Superior temporal gyrus (tissue), 1 donor: Measurements from ENCODE around the gene CATSPER1.

Experiments
- DNase-seq: peaks from one replicate; pipeline ENCODE4 v3.0.0-alpha.2; 2016; ENCODE audit errors: extremely low spot score

The CATSPER1 gene

GRCh38 chr11:66026017-66026529, at the start of gene CATSPER1:
Gene CATSPER1 (minus strand): TSS chr11:66026479. CDS start chr11:66026379, 100 bp downstream.
- DNase-seq, result no peak

DNA sequence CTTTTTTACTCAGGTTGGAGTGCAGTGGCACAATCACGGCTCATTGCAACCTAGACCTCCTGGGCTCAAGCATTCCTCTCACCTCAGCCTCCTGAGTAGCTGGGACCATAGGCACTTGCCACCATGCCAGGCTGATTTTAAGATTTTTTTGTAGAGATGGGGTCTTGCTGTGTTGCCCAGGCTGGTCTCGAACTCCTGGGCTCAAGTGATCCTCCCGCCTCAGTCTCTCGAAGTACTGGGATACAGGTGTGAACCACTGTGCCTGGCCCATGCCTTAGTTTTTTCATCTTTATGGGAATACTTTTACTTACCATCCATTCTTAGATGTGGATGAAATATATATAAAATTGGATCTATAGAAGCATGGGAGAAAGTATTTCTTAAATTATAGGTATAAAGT, 49.0 kb upstream of the CATSPER1 start:
- DNase-seq, result no peak

DNA sequence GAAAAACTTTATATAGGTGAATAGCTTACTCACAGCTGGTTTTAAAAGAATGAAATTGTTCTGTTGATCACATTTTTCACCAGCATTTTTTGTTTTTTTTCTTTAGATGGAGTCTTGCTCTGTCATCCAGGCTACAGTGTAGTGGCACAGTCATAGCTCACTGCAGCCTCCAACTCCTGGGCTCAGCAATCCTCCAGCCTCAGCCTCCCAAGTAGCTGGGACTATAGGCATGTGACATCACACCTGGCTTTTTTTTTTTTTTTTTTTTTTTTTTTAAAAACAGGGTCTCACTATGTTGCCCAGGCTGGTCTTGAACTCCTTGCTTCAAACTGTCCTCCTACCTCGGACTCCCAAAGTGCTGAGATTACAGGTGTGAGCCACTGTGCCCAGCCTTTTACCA, 47.4 kb upstream of the CATSPER1 start:
- no peak for DNase-seq

DNA sequence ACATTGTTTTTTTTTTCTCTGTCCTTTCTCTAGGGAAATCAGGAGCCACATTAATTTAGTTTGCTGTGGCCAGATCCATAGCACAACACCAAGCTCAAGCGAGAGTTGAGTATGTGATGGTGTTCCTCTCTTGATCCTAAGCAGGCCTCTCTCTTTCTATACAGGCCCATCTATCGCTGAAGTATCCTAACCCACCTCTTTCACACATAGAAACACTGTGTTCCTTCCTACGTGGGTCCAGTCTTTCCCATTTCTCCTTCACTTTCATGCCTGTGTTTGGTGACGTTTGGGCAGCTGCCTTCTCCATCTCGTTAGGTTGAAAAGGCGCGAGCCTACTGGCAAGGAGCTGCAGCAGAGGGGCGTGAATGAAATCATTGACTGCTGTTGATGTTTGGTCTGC, 46.2 kb upstream of the CATSPER1 start:
- no peak for DNase-seq

DNA sequence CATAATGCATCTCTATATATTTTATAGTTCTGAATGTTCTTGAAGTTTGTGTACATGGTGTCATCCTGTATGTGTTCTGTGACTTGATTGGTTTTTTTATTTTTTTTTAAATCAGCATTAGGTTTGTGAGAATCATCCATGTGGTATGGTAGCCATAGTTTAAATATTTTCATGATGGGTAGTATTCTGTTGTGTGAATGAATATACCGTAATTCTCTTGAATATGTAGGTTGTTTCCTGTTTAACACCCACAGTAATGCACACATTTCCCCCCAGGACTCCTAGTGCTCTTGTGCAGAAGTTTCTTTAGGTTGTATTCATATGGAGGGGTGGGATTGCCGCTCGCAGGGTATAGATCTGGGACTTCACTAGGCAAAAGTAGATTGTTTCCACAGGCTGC, 45.8 kb upstream of the CATSPER1 start:
- no peak for DNase-seq

- DNase-seq, result no peak
These were observed 45.1 kb upstream of the CATSPER1 start for GRCh38 chr11:66071381-66071801.

DNA sequence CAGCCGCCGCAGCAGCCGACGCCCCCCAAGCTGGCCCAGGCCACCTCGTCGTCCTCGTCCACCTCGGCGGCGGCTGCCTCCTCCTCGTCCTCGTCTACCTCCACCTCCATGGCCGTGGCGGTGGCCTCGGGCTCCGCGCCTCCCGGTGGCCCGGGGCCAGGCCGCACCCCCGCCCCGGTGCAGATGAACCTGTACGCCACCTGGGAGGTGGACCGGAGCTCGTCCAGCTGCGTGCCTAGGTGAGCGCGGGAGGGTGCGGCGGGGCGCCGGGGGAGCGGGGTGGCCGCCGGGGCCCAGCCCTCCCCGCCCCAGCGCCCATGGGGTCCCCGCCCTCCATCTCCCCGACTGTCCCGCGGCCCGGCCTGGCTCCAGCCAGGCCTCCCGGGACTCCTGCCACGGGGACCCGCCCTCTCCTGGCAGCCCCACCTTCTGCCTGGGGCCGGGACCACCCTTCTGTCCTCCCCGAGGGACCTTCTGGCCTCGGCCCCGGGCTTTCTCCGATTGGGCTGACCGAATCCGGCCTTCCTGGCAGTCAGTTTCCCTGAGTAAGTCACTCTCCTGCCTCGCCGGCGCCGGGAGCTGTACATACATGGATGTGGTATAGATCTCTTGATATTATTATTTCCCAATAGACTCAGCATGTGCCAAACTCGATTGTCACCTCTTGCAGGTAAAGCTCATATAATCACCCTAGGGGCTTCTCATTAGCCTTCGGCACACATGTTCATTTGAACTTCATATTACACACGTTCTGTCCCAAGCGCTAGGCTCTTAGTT, 44.5 kb upstream of the CATSPER1 start:
- DNase-seq, result no peak

GRCh38 chr11:66069715-66070603, 43.7 kb upstream of the CATSPER1 start, which contains the start of gene PACS1:
Gene PACS1 (plus strand): TSS chr11:66070272. CDS start chr11:66070487, 215 bp downstream.
- no peak for DNase-seq

- no peak for DNase-seq
These were observed 42.8 kb upstream of the CATSPER1 start for GRCh38 chr11:66068923-66069714.

DNA sequence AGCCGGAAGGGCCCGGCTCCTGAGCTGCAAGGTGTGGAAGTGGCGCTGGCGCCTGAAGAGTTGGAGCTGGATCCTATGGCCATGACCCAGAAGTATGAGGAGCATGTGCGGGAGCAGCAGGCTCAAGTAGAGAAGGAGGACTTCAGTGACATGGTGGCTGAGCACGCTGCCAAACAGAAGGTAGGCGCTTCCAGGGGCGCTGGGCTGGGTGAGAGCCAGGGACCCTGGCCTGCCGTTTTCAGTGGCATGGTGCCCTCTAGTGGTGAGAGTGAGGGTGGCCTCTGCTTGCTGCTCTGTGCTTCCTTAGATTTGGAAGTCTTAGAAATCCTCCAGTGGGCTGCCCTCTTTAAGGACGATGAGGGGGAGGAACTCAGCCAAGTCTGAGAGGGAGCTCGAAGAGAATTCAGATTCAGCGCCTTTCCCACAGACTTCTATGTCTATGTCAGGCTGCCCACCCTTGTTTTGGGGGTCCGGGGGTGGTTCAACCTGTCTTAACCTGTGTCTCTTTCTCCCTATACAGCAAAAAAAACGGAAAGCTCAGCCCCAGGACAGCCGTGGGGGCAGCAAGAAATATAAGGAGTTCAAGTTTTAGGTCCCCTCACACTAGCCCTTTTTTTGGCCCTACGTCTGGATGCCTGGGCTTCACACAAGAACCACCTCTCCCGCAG, 42.0 kb upstream of the CATSPER1 start:
- DNase-seq, result peak; percentile 73

DNA sequence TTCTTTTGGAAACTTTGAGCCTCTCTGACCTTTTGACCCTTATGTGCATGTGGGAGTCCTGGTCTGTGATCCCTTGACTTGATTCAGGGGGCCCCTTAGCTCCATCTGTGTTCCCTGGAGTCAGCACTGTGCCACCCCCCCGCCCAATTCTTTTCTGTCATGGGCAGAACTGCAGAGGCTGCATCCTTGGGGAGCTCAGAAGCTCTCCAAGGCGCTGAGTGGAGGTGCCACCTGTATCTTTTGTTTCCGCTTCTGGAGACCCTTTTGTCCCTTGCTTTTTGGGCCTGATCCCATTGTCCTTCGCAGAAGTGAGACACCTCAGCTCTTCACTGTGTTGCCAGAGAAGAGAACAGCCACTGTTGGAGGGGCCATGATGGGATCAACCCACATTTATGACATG, 41.4 kb upstream of the CATSPER1 start:
- DNase-seq, result no peak

DNA sequence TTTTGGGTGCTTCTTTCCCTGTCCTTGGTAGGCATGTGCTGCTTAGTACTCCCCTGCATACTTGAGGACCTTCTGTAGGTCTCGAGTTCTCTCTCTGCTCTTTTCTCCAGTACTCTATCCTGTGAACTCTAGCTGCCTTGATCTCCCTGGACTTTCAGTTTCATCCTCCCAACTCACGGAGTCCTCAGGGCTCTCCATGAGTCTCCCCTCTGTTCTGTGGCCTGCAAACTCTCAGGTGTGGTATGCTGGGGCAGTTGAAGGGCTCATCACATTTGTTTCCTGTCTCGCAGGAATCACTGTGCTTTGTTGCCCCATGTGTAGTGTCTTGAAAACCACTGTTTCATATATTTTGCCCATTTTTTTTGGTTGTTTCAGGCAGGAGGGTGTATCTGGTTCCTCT, 40.5 kb upstream of the CATSPER1 start:
- no peak for DNase-seq

DNA sequence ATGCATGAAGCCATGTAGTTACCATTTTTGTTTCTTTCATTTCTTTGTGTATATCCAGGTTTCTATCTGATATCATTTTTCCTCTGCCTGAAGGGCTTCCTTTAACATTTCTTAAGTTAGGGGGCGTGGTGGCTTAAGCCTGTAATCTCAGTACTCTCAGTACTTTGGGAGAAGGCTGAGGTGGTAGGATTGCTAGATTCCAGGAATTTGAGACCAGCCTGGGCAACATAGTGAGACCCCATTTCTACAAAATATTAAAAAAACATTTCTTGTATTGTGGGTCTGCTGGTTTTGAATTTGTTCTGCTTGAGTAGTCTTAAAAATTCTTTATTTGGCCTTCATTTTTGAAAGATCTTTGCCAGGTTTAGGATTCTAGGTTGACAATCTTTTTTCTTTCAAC, 38.3 kb upstream of the CATSPER1 start:
- no peak for DNase-seq

GRCh38 chr11:66063900-66064299, 37.6 kb upstream of the CATSPER1 start:
- DNase-seq, result no peak

- no peak for DNase-seq
These were observed 36.1 kb upstream of the CATSPER1 start for GRCh38 chr11:66062408-66062807.

- DNase-seq, result no peak
These were observed 35.0 kb upstream of the CATSPER1 start for GRCh38 chr11:66061268-66061667.

GRCh38 chr11:66059966-66060680, 33.8 kb upstream of the CATSPER1 start:
- DNase-seq, result no peak

- no peak for DNase-seq
These were observed 30.2 kb upstream of the CATSPER1 start for GRCh38 chr11:66056501-66056900.

DNA sequence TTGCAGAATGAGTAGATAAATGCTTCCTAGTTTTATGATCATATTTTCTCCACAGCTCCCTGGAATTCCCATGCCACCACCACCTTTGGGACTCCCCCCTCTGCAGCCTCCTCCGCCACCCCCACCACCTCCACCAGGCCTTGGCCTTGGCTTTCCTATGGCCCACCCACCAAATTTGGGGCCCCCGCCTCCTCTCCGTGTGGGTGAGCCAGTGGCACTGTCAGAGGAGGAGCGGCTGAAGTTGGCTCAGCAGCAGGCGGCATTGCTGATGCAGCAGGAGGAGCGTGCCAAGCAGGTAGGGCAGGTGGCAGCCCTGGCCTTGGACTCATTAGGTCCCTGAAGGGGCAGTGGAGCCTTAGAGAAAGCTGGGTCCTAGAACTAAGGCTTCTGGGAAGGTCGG, 28.7 kb upstream of the CATSPER1 start:
- no peak for DNase-seq

DNA sequence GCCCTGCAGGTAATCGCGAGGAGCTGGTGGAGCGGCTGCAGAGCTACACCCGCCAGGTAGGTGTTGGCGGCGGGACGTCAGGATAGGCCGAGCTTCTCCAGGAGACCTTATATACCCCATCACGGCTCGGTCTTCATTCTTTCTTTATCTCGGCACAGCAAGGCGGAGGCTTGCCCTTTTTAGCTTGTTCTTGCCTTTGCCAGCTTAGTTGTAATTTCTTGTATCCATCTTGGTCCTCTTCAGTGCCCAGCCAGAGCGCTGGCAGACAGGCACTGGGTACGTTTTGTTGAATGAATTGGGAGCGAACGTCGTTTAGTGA, 26.3 kb upstream of the CATSPER1 start:
- DNase-seq, result no peak
